ENCODE measurements around the gene GPRIN1. TPM values are rescaled to one million over a fixed set of nuclear protein-coding genes. Genes with fewer than 3 reads are reported as not detected.
"Not testable (repeated sequence)": the region's sequence is repeated elsewhere in the genome, so short reads cannot be mapped to it uniquely, and the experiment has no call there.

The GPRIN1 gene
- total RNA-seq, 2 experiments from 2014 or later: 1.5 to 1.7 TPM

DNA sequence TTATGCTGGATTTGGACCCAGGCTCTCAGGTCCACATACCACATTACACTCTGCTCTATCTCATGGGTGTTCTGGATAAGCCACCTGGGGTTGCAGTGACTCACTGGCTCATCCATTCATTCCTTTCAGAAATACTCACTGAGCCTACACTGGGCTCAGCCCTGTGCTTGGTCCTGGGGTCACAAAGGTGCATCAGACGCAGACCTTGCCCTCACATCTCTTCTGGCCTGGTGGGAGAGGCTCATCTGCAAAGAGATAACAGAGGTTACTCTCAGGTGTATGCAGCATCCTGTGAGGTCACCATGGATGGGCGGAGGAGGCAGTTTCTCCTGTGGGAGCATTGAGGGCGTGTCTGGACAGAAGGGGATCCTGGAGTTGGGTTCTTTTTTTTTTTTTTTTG is 48.7 kb downstream of the GPRIN1 start:
- Mint-ChIP-seq H3K4me1 (peaks cover 25% of the 10 kb centered on the region), H3K27ac (no peak overlapping the region), H3K9me3 (no peaks in the 10 kb centered on the region), H3K36me3 (no peaks in the 10 kb centered on the region), H3K4me3 (no peak overlapping the region), H3K27me3 (no peaks in the 10 kb centered on the region)
- no peak for DNase-seq

DNA sequence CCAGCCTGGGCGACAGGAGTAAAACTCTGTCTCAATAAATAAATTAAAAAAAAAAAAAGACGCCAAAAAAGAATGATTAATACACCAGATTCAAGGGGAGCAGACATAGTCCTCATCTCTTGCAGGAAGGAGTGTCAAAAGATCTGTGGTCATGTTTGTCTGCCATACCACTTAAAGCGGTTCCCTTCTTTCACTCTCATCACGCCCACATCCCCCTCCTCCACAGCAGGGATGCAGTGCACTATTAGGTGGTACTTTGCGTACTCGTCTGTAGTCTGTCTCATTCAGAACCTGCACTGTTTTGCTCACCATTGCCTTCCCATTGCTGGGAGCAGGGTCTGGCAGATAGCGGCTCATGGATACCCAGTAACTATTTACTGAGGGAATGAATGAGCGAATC is 49.6 kb downstream of the GPRIN1 start:
- peak; percentile 59 for DNase-seq
- no peaks in the 10 kb centered on the region for H3K27me3 Mint-ChIP-seq
- no peaks in the 10 kb centered on the region for H3K36me3 Mint-ChIP-seq
- H3K4me3 Mint-ChIP-seq: no peak overlapping the region
- H3K9me3 Mint-ChIP-seq: no peaks in the 10 kb centered on the region
- peaks cover 31% of the 10 kb centered on the region for H3K4me1 Mint-ChIP-seq
- H3K27ac Mint-ChIP-seq: no peak overlapping the region

DNA sequence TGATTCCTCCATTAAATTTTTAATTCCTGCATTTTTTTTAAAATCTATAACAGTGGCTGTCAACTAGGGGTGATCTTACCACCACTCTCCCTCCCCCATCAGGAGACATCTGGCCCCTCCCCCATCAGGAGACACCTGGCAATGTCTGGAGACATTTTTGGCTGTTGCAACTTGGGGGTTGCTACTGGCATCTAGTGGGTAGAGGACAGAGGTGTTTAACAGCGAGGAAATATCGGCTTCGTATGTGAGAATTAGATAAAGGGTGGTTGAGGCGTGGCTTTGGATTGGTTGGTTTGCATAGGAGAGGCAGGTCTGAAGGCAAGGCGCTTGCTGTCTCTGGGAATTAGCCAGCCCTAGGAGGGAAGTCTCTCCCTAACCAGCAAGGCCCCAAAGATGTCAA is 50.3 kb downstream of the GPRIN1 start:
- Mint-ChIP-seq H3K27me3 (no peaks in the 10 kb centered on the region), H3K4me1 (peaks cover 37% of the 10 kb centered on the region), H3K4me3 (no peak overlapping the region), H3K27ac (no peak overlapping the region), H3K36me3 (no peaks in the 10 kb centered on the region), H3K9me3 (no peaks in the 10 kb centered on the region)
- DNase-seq: no peak

GRCh38 chr5:176557846-176558245 is 52.1 kb downstream of the GPRIN1 start:
- H3K27me3 Mint-ChIP-seq: no peaks in the 10 kb centered on the region
- H3K27ac Mint-ChIP-seq: no peak overlapping the region
- H3K4me1 Mint-ChIP-seq: peaks cover 50% of the 10 kb centered on the region
- no peaks in the 10 kb centered on the region for H3K9me3 Mint-ChIP-seq
- H3K36me3 Mint-ChIP-seq: no peaks in the 10 kb centered on the region
- H3K4me3 Mint-ChIP-seq: no peak overlapping the region
- no peak for DNase-seq

DNA sequence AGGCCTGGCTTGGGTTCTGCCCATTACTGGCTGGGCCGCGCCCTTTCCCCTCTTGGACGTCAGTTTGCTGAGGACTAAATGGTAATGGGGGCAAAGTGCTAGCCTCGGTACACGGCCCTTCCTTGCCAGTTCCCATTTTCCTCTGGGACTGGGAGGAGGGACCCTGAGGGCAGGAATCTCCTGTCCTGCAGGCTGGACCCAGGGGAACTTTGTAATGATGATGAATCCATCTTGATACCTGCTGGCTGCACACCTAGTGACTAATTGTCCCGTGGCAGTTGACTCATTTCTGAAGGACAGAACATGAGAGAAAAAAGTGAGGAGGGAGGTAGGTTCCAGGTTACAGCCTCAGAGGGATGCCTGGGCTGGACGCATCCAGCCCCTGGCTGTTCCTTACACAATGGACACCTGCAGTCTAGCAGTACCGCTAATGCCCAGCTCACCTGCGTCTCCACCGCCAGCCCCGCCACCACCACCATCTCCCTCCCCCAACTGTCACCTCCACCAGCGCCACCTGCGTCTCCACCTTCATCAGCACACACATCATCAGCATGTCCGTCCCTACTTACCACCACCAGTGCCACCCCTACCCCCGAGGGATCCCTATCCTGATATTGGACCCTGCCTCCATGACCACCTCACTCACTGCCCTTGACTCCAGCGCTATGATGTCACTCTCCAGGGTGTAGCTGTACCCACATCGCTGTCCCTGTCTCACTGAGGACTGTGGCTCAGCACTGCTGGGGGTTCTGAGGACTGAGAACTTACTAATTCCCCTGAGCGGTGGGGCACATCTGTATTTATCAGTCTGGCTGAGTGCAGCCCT is 56.5 kb downstream of the GPRIN1 start:
- no peak for DNase-seq
- Mint-ChIP-seq H3K4me1 (peaks cover 41% of the 10 kb centered on the region), H3K4me3 (no peak overlapping the region), H3K9me3 (no peaks in the 10 kb centered on the region), H3K27me3 (no peaks in the 10 kb centered on the region), H3K36me3 (no peaks in the 10 kb centered on the region), H3K27ac (no peak overlapping the region)

- no peak for DNase-seq
- H3K27me3 Mint-ChIP-seq: no peaks in the 10 kb centered on the region
- H3K9me3 Mint-ChIP-seq: no peaks in the 10 kb centered on the region
- no peak overlapping the region for H3K4me3 Mint-ChIP-seq
- H3K4me1 Mint-ChIP-seq: peaks cover 49% of the 10 kb centered on the region
- H3K36me3 Mint-ChIP-seq: no peaks in the 10 kb centered on the region
- no peak overlapping the region for H3K27ac Mint-ChIP-seq
Measured at GRCh38 chr5:176552332-176552869, 57.6 kb downstream of the GPRIN1 start.

DNA sequence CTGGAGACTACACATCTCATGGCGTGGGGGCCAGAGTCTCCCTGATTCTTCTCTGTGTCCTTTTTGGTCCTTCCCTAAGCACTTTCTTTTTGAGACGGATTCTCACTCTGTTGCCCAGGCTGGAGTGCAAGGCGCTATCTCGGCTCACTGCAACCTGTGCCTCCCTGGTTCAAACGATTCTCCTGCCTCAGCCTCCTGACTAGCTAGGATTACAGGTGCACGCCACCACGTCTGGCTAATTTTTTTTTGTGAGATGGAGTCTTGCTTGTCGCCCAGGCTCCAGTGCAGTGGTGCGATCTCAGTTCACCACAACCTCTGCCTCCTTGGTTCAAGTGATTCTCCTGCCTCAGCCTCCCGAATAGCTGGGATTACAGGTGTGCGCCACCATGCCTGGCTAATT is 59.0 kb downstream of the GPRIN1 start:
- Mint-ChIP-seq H3K4me3 (peak overlapping the region; percentile 50), H3K27ac (peak overlapping the region; percentile 69), H3K4me1 (peaks cover 51% of the 10 kb centered on the region)
- not testable (repeated sequence) for H3K36me3 Mint-ChIP-seq, H3K9me3 Mint-ChIP-seq, H3K27me3 Mint-ChIP-seq, DNase-seq

GRCh38 chr5:176550275-176550831 is 59.6 kb downstream of the GPRIN1 start:
- no peak for DNase-seq
- peaks cover 49% of the 10 kb centered on the region for H3K4me1 Mint-ChIP-seq
- peak overlapping the region; percentile 50 for H3K4me3 Mint-ChIP-seq
- no peaks in the 10 kb centered on the region for H3K36me3 Mint-ChIP-seq
- H3K9me3 Mint-ChIP-seq: no peaks in the 10 kb centered on the region
- no peaks in the 10 kb centered on the region for H3K27me3 Mint-ChIP-seq
- peak overlapping the region; percentile 69 for H3K27ac Mint-ChIP-seq

- Mint-ChIP-seq H3K9me3 (no peaks in the 10 kb centered on the region), H3K4me1 (peaks cover 49% of the 10 kb centered on the region), H3K36me3 (no peaks in the 10 kb centered on the region), H3K27me3 (no peaks in the 10 kb centered on the region), H3K27ac (peak overlapping the region; percentile 29), H3K4me3 (no peak overlapping the region)
- DNase-seq: no peak
Measured at GRCh38 chr5:176549871-176550270, 60.1 kb downstream of the GPRIN1 start.

DNA sequence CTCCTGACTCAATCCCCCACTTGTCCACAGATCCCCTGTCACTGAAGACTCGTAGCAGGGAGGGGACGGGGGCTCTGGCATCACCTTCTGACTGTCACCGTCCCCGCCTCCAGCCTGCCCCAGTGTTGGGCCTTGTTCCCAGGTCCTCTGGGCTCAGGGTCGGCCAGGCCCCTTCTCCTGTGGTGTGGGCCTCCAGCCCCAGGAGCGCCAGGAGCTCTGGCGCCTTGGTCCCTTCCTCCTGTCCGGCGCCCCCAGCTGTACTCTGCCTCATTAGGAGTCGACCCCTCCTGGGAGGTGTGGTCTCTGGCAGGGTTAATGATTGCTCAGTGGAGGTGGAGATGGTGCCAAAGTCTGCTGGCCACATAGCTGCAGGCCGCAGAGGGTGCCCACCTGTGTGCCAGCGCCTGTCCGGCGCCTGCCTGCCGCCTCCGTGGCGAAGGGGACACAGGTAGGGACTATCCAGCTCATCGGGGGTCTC is 61.0 kb downstream of the GPRIN1 start, which contains the start of gene CDHR2:
CDHR2 (plus strand) TSS at position 376 of the 478 bp plus-strand sequence. CDS start 16,011 bp downstream, outside the sequence.
- H3K9me3 Mint-ChIP-seq: no peaks in the 10 kb centered on the region
- H3K4me3 Mint-ChIP-seq: peak within 1 kb of the TSS; percentile 50
- peaks cover 50% of the 10 kb centered on the region for H3K4me1 Mint-ChIP-seq
- no peaks in the 10 kb centered on the region for H3K27me3 Mint-ChIP-seq
- no peak for DNase-seq
- H3K36me3 Mint-ChIP-seq: no peaks in the 10 kb centered on the region
- peak within 1 kb of the TSS; percentile 29 for H3K27ac Mint-ChIP-seq

DNA sequence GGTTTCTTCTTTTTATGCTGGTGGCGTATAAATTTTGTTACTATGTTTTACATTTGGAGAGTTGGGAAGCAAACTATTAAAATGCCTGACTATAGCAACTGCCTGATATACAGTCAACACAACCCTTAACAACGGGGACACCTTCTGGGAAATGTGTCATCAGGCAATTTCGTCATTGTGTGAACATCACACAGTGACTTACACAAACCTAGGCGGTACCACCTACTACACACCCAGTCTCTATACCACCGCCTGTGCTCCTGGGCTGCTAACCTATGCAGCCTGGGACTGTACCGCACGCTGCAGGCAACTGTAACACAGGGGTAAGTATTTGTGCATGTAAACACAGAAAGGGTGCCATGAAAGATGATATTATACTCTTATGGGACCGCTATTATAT is 62.2 kb downstream of the GPRIN1 start:
- Mint-ChIP-seq H3K27me3 (no peaks in the 10 kb centered on the region), H3K27ac (peak overlapping the region; percentile 51), H3K4me1 (peaks cover 39% of the 10 kb centered on the region), H3K4me3 (no peak overlapping the region), H3K36me3 (no peaks in the 10 kb centered on the region), H3K9me3 (no peaks in the 10 kb centered on the region)
- DNase-seq: no peak

Other genes starting within 250 kb of the GPRIN1 start
- gene KIAA1191, start 248.4 kb downstream of the GPRIN1 start, total RNA-seq: 10 to 100 TPM; 38.2 to 41.7 TPM
- gene ARL10, start 244.7 kb downstream of the GPRIN1 start, total RNA-seq: 10 to 100 TPM in 1 of 2 experiments, 1 to 10 TPM in 1; 8.0 to 12.1 TPM
- 100 to 1,000 TPM; 154 to 158 TPM for gene NOP16, start 221.6 kb downstream of the GPRIN1 start, total RNA-seq
- 10 to 100 TPM; 94.0 to 94.5 TPM for gene HIGD2A, start 221.4 kb downstream of the GPRIN1 start, total RNA-seq
- 10 to 100 TPM; 53.4 to 57.7 TPM for gene CLTB, start 193.6 kb downstream of the GPRIN1 start, total RNA-seq
- 10 to 100 TPM; 38.1 to 38.6 TPM for gene FAF2, start 161.8 kb downstream of the GPRIN1 start, total RNA-seq
- gene RNF44, start 72.8 kb downstream of the GPRIN1 start, total RNA-seq: 10 to 100 TPM; 53.4 to 53.8 TPM
- under 1 TPM; 0.31 to 0.44 TPM for gene CDHR2, start 60.8 kb downstream of the GPRIN1 start, total RNA-seq
- gene SNCB, start 20.4 kb upstream of the GPRIN1 start, total RNA-seq: under 1 TPM; 0.46 to 0.80 TPM
- gene EIF4E1B, start 20.5 kb upstream of the GPRIN1 start, total RNA-seq: not detected
- gene TSPAN17, start 37.3 kb upstream of the GPRIN1 start, total RNA-seq: 10 to 100 TPM; 25.3 to 28.6 TPM
- not detected for gene UNC5A, start 200.4 kb upstream of the GPRIN1 start, total RNA-seq

Data from activated naive CD8-positive, alpha-beta T cell treated with anti-CD3 and anti-CD28 coated beads for 36 hours (primary cell).